Posterior cingulate gyrus (tissue), 11 donors: ENCODE measurements around the gene NRTN.
"Not testable (repeated sequence)": the region's sequence is repeated elsewhere in the genome, so short reads cannot be mapped to it uniquely, and the experiment has no call there.

ENCODE experiments used
- DNase-seq, 10 donors: peaks; one replicate each; pipeline versions ENCODE4 v3.0.0 to v3.0.0-alpha.2; 2020 to 2021; ENCODE audit warnings: mixed read lengths in 3 of 10
- intact Hi-C: fragments of 100-400 bp; cut with DNase I; formaldehyde crosslinking; loops from one replicate; pipeline ENCODE4 v1.15.1; 2023

The NRTN gene, protein sequence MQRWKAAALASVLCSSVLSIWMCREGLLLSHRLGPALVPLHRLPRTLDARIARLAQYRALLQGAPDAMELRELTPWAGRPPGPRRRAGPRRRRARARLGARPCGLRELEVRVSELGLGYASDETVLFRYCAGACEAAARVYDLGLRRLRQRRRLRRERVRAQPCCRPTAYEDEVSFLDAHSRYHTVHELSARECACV

GRCh38 chr19:5804516-5805461 is at the start of gene NRTN:
NRTN (plus strand) TSS chr19:5805067; CDS start chr19:5824166, 19,099 bp downstream.
- intact Hi-C loops = no loop called here
- DNase-seq = no peak

GRCh38 chr19:5762608-5763217 is 42.2 kb upstream of the NRTN start:
- no peak for DNase-seq
- intact Hi-C loops = no loop called here

DNA sequence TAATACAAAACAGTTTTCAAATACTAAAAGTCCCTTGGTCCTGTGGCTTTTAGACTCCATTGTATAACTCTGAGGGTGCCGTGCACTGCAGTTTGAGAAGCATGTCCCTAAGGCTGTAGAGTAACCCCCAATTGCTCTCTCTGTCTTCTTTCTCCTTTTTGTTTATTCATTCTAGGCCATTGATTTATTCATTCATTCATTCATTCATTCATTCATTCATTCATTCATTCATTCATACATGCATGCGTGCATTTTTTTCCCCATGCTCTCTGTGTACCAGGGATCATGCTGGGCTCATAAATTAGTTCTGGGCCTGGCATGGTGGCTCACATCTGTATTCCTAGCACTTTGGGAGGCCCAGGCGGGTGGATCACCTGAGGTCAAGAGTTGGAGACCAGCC is 39.6 kb upstream of the NRTN start:
- intact Hi-C loops = no loop called here
- no peak for DNase-seq

DNA sequence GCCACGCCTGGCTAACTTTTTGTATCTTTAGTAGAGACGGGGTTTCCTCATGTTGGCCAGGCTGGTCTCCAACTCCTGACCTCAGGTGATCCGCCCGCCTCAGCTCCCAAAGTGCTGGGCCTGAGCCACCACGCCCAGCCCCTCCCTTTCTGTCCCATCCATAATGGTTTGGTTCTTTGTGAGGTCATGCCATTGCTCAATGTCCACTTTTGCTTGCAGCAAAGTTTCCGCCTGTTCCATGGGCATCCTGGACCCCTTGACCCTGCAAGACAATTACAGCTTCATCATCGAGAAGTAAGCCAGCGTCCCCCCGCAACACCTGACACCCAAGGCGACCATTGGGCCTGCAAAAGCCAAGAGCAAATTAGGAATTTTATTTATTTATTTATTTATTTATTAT is 36.9 kb upstream of the NRTN start:
- intact Hi-C loops = no loop called here
- DNase-seq = no peak

DNA sequence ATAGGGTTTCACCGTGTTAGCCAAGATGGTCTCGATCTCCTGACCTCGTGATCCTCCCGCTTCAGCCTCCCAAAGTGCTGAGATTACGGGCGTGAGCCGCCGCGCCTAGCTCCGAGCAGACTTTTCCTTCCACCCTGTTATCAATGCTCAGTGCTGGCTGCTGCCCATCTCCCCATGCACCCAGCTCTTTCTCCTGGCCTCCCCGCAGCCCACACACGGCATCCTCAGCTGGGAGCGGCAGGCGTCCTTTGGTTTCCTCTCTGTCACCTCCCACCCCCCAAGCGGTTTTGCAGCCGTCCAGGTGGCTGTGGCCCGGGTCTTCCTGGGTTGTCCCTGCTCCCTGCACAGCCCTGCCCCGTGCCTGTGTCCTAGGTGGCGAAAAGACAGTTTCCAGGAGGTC is 32.5 kb upstream of the NRTN start:
- intact Hi-C loops = loop anchor here (10.0 kb wide), 1 partner anchor 252 kb away; no protein-coding TSS in a partner anchor
- DNase-seq = peak in 1 of 10 donors; percentile 70

DNA sequence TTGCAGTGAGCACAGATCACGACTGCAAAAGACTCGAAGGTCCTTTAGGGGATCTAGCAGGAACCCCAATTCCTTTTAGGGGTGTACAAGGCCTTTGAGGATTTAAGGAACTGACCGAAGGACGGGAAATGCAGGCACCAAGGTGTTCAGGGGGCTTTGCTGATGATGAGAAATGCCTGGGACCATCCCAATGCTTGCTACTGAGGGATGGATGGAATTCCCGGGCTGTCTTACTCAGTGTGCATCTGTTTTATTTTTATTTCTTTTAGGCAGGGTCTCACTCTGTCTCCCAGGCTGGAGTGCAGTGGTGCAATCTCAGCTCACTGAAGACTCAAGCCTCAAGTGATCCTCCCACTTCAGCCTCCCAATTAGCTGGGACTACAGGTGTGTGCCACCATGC is 31.6 kb upstream of the NRTN start:
- intact Hi-C loops = loop anchor here (10.0 kb wide), 1 partner anchor 252 kb away; no protein-coding TSS in a partner anchor
- no peak for DNase-seq

DNA sequence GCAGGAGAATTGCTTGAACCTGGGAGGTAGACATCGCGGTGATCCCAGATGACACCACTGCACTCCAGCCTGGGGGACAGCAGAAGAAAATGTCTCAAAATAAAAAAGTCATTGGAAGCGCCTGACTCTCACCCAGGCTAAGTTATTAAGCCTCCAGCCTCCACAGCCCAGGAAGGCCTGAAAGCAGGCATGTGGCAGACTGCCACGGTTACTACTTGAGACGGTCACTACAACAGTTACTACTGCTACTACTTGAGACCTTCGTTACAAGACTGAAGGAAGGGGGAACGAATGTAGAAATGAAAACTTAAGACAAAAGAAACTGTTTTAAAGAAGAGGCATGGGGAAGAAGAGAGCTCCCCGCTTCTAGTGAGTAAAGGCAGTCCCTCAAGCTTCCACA is 29.9 kb upstream of the NRTN start:
- intact Hi-C loops = loop anchor here (10.0 kb wide), 1 partner anchor 250 kb away; no protein-coding TSS in a partner anchor
- no peak for DNase-seq

DNA sequence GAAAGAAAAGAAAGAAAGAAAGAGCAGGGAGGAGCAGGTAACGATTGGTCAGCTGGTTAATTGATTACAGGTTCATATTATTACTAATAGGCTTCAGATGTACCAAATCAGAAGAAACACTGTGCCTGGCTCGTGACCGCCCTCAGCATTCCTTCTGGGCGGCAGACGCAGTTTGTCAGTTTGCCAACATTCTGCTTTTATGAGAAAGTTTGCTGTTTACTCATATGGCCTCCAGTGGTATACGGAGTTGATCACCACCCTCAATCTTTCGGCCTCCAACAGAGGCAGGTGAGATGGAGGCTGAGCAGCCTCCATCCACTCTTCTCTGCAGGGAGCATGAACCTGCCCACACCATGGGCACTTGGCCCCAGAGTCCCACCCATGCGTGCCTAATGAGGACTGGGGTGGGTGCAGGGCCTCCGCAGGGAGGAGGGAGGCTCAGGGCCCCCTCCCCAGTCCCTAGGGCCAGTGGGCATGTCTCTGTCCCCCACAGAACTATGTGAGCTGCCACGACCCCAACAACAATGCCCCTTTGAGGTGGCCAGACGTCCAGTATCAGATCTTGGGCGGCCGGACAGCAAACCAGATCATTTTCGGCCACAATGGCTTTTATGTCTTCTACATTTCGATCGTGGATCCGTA is 29.1 kb upstream of the NRTN start:
- intact Hi-C loops = loop anchor here (10.0 kb wide), 1 partner anchor 249 kb away; no protein-coding TSS in a partner anchor
- DNase-seq = peak in 1 of 10 donors; percentile 52

DNA sequence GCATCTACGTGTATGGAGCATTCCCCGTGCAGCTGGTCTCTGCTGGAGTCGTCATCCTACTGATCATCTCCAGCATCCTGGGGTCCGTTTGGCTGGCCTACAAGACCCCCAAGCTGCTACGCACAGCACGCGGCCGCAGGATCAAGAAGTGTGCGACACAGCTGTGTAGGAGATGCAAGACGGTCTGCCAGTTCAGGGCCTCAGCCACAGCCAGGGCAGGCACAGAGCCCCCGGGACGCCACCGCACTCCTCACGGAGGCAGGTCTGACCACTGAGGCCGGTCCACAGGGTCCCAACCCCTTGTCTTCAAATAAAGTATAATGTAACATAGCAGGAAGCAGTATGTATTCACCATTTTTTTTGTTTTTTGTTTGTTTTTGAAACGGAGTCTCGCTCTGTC is 26.5 kb upstream of the NRTN start:
- intact Hi-C loops = loop anchor here (10.0 kb wide), 1 partner anchor 246 kb away; no protein-coding TSS in a partner anchor
- peak in 1 of 10 donors; percentile 38 for DNase-seq

DNA sequence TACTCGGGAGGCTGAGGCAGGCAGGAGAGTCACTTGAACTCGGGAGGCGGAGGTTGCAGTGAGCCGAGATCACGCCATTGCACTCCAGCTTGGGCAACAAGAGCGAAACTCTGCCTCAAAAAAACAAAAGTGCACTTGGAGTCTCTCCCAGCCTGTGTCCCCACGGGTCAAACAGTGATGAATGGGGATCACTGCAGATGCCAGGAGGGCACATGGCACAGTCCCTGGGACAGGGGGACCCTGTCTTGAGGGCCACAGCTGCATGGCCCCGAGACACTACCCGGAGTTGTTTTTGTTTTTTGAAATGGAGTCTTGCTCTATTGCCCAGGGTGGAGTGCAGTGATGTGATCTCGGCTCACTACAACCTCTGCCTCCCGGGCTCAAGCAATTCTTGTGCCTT is 24.0 kb upstream of the NRTN start:
- DNase-seq = not testable (repeated sequence)

DNA sequence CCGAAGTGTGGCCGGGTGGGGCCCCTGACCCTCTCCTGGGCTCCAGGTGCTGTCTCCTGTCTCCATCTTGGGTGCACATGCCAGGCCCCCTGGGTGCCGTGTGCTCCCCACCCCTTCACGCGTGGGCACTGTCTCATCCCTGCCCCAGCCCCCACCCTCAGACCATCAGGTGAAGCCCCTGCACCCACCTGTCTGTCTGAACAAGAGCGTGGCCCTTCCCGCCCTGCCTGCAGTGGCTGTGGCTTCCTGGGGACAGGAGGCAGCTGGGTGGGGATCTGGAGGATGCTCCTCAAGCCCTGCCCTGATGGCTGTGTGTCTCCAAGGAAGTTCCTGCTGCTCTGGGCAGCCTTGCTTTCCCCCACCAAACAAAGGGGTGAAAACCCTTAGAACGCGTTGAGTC is 22.5 kb upstream of the NRTN start:
- intact Hi-C loops = no loop called here
- DNase-seq = no peak

More for the DNA sequence above, 24.0 kb upstream of the NRTN start:
- intact Hi-C loops = not testable (repeated sequence)

- intact Hi-C loops = no loop called here
- no peak for DNase-seq
Observed at GRCh38 chr19:5782945-5783919, 21.6 kb upstream of the NRTN start.

DNA sequence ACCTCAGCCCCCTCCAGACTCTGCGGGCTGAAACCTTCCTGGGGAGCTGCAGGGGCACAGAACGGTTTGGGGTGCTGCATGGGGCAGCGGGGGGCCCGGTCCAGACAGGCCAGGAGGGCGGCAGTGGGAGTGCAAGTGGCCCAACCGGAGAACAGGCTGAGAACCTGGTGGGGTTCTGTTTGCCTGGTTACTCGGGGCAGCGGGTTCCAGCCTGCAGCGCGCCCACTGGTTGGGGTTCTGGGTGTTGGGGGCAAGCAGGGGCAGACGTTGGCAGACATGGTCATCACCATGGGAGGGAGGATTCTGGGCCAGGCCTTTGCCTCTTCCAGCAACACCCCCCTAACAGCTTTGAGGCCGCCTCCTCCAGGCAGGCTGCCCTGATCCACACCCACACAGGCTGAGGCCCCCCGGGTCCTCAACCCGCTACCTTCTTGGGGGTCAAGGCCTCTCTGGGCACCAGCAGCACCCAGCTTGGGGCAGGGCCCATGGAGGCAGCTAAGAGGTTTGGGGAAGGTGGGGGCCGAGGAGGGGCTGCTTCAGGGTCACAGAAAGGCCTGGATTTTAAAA is 20.2 kb upstream of the NRTN start, which contains the start of gene PRR22:
TSS of gene PRR22 (minus strand) at position 166 of the 567 bp plus-strand sequence. CDS start at position 80, 86 bp downstream.
- DNase-seq = no peak
- intact Hi-C loops = no loop called here

DNA sequence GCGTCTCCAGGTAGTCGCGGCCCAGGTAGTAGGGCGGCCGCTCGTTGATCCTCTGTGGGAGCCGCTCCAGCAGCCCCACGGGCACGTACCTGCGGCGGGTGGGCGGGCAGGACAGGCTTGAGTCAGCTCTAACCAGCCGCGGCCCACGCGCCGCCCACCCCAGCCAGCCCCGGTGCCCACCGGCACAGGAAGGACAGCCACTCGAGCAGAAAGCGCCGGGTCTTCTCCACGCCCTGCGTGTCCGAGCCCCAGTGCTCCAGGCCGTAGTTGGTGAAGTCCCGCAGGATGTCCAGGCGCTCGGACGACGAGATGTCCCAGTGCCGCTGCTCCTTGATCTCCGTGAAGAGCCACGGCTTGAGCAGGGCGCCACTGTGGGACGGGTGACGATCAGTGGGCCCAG is 19.4 kb upstream of the NRTN start:
- DNase-seq = no peak
- intact Hi-C loops = no loop called here

- intact Hi-C loops = no loop called here
- DNase-seq = no peak
Observed at GRCh38 chr19:5786593-5787408, 18.1 kb upstream of the NRTN start.

DNA sequence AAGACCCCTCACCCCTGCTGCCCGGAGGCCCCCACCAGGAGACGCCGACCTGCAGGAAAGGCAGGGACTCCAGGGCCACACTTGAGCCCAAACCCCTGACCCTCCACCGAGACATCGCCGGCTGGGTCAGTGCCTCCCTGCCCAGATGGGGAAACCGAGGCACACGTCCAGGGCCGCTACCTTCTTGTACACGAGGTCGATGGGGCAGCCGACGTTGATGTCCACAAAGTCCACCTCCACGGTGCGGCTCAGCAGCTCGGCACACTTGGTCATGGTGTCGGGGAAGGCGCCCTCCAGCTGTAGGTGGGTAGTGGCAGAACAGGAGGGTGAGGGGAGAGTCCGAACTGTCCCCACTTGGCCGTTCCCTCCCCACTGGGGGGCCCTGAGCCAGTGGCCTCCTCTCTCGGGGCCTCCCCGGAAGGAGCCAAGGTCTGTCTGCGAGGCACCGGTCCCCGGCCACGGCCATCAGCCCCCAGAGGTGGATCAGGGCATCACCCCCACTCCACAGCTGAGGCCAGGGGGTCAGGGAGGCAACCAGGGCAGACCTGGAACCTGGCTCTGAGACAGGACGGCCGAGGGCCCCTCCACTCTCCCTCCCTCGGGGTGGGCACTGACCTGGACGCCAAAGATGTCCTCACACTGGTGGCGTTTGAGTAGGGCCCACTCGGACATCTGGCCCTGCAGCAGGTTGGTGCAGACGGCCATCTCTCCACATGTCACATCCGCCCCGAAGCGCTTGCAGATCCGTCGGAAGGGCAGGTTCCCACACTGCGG is 17.3 kb upstream of the NRTN start:
- intact Hi-C loops = no loop called here
- no peak for DNase-seq

DNA sequence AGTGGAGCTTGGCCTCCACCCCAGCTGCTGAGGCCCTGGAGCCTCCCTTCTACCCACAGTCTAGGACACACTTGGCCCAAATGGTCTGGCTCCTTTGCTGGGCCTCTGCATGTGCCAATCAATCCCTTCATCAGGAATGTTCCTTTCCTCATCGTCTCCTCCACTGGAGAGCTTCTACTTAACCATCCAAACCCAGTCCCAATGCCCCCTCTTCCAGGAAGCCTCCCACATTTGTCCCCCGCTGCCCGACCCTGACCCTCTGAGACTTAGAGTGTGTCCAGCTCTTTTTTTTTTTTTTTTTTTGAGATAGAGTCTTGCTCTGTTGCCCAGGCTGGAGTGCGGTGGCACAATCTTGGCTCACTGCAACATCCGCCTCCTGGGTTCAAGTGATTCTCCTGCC is 16.4 kb upstream of the NRTN start:
- intact Hi-C loops = no loop called here
- no peak for DNase-seq
